Cortex of kidney (tissue), 1 donor: ENCODE data around the gene REST.
"Not testable (repeated sequence)": the region's sequence is repeated elsewhere in the genome, so short reads cannot be mapped to it uniquely, and the experiment has no call there.

Source experiments
- DNase-seq: peaks from one replicate; lab custom pipeline; 2025; lab: John Stamatoyannopoulos, UW

REST gene, protein sequence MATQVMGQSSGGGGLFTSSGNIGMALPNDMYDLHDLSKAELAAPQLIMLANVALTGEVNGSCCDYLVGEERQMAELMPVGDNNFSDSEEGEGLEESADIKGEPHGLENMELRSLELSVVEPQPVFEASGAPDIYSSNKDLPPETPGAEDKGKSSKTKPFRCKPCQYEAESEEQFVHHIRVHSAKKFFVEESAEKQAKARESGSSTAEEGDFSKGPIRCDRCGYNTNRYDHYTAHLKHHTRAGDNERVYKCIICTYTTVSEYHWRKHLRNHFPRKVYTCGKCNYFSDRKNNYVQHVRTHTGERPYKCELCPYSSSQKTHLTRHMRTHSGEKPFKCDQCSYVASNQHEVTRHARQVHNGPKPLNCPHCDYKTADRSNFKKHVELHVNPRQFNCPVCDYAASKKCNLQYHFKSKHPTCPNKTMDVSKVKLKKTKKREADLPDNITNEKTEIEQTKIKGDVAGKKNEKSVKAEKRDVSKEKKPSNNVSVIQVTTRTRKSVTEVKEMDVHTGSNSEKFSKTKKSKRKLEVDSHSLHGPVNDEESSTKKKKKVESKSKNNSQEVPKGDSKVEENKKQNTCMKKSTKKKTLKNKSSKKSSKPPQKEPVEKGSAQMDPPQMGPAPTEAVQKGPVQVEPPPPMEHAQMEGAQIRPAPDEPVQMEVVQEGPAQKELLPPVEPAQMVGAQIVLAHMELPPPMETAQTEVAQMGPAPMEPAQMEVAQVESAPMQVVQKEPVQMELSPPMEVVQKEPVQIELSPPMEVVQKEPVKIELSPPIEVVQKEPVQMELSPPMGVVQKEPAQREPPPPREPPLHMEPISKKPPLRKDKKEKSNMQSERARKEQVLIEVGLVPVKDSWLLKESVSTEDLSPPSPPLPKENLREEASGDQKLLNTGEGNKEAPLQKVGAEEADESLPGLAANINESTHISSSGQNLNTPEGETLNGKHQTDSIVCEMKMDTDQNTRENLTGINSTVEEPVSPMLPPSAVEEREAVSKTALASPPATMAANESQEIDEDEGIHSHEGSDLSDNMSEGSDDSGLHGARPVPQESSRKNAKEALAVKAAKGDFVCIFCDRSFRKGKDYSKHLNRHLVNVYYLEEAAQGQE

GRCh38 chr4:56907489-56908205, at the start of gene REST:
TSS of gene REST (plus strand) at chr4:56907900. CDS start at chr4:56910639, 2,739 bp downstream.
- DNase-seq = peak; percentile 19

DNA sequence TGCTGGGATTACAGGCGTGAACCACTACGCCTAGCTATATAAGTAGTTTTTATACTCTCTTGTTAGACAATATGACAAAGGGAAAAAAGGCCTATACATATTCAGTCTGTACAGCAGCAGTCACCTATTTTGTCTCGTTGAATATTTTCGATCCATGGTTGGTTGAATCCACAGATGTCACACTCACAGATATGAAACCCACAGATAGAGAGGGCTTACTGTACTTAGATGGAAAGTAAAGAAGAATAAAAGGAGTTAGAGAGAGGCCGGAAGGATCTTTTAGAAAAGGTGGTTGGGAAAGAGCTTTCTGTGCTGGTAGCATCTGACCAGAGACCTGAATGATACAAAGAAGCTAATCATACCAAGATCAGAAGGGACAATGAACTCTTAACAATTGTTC, 47.9 kb upstream of the REST start:
- no peak for DNase-seq

DNA sequence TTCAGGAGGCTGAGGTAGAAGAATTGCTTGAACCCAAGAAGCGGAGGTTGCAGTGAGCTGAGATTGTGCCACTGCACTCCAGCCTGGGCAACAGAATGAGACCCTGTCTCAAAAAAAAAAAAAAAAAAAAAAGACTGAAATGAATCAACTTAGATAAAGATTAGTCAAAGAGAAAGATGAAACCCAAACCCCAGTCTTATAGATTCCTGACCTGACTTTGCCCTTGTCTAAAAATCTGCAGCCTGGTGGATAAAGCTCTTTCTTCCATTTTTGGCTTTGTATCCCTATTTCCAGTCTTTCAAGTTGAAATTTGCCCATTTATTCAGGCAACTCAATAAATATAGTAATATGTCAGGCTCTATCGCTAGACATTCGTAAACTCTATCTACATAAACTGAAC, 46.9 kb upstream of the REST start:
- no peak for DNase-seq

DNA sequence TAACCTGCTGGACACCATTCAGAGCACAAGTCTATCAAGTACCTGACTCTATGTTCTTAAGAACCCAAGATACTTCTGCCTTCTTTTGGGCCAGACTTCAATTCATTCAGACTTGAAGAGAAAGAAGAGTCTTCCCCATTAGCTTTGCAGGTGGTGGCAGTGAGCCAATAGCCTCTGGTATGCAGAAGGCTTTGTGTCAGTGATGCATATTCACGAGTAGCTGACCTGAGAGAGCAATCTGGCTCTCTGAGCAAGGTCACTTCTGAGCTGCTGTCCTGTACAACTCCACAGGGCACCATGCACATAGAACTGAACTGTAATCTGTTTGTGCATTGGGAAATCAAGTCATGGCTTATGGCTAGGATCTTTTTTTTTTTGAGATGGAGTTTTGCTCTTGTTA, 46.3 kb upstream of the REST start:
- no peak for DNase-seq

- no peak for DNase-seq
Observed at GRCh38 chr4:56863441-56864139, 44.1 kb upstream of the REST start.

DNA sequence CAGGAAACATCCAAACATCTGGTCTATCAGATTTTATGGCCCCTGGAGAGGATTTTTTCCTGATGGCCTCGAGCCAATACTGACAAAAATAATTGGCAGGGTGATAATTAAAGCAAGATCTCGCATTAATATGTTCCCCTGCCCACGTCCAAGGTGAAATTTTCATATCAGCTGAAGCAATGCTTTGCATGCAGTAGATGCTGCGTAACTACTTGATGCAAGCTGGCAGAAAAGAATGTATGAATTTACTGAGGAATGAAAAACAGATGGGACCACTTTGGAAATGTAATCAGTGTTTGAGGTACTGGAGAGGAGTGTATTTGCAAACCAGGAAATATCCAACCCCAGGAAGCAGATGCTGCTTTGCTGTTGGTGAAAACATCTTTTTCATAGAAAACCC, 36.8 kb upstream of the REST start:
- DNase-seq = no peak

GRCh38 chr4:56871371-56871866, 36.3 kb upstream of the REST start:
- DNase-seq = no peak

DNA sequence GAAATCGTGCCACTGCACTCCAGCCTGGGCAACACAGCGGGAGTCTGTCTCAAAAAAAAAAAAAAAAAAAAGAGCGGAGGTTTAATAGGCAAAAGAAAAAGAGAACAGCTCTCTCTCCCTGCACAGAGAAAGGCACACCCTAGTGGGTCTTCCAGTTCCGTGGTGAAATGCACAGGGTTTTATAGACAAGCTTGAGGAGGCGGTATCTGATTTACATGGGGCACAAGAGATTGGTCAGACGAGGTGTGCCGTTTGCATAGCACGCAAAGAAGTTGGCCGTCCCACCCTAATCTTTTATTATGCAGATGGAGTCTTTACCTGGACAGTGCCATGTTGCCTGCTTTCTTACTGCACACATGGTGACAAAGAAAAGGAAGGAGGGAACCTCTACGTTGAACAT, 33.5 kb upstream of the REST start:
- no peak for DNase-seq

DNA sequence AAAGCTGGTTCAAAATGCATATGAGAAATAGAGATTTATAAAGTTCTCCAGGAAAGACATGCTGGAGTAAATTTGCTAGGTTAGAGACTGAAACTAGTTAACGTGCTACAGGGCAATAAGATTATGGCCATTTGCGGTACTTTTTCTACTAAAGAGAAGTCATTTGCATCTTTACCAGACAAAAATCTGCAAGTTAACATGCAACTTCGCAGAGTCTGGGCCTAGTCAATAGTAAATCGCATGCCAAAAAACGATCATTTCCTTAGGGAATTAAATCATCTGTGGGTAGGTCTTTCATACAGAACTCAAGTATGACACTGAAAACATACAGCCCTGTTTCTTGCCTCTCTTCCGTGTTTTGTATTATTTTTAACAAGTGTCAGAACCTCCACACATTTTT, 32.8 kb upstream of the REST start:
- no peak for DNase-seq

DNA sequence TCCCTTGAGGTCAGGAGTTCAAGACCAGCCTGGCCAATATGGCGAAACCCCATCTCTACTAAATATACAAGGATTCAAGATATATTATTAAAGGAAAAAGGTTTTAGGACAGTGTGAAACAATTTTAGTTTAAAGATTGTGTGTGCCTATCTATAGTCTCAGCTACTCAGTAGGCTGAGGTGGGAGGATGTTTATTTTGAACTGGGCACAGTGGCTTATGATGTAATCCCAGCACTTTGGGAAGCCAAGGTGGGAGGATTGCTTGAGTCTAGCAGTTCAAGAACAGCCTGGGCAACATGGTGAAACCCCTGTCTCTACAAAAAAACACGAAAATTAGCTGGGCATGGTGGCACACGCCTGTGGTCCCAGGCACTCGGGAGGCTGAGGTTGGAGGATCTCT, 31.4 kb upstream of the REST start:
- DNase-seq = no peak

DNA sequence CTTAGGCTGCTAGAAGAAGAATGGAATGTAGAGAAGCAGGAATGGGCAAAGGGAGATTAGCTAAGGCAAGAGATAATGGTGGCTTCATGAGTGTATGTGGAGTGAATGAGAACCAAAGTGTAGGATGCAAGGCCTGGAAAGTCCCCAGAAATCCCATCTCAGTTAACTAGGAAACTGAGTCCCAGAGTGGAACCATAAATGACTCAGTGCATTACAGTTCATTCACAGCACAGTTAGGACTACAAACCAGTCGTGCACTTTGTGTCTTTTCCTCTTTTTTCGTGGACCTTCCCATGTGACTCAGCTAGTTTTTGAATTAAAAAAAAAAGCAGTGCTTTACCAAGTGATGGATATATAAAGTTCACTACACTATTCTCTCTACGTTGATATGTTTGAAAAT, 27.7 kb upstream of the REST start:
- DNase-seq = no peak

GRCh38 chr4:56880572-56880971, 27.1 kb upstream of the REST start:
- no peak for DNase-seq

GRCh38 chr4:56884511-56884910, 23.2 kb upstream of the REST start:
- DNase-seq = not testable (repeated sequence)

DNA sequence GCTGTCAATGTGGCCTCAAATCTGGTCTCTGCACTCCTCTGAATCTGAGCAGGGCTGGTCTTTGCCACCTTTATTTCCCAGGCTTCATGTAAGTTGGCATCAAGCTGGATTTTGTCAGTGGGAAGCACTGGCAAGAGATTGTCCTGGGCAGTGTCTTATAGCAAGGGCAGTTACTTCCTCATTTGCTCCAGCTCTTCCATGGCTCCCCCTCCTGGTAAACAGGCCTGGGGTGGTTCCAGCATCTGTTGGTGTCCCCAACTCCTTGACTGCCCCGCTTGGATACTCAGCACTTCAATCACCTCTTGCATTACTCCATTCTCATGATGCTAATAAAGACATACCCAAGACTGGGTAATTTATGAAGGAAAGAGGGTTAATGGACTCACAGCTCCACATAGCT, 15.0 kb upstream of the REST start:
- no peak for DNase-seq

GRCh38 chr4:56897842-56898241, 9.9 kb upstream of the REST start:
- not testable (repeated sequence) for DNase-seq

DNA sequence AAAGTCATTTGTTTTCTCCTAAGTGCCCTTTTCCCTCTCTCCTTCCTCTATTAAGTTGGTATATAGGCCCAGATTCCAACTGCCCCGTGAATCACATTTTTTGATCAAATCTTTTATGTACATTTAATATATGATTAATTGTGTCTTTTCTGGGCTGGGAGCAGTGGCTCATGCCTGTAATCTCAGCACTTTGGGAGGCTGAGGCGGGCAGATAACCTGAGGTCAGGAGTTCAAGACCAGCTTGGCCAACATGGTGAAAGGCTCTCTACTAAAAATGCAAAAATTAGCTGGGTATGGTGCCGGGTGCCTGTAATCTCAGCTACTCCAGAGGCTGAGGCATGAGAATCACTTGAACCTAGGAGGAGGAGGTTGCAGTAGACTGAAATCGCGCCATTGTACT, 7.5 kb upstream of the REST start:
- DNase-seq = not testable (repeated sequence)

- no peak for DNase-seq
Observed at GRCh38 chr4:56902703-56903102, 5.0 kb upstream of the REST start.

GRCh38 chr4:56905796-56906195, 1.9 kb upstream of the REST start:
- no peak for DNase-seq

- no peak for DNase-seq
Observed at GRCh38 chr4:56906489-56907393, 959 bp upstream of the REST start.
